Mammary epithelial cell (primary cell): ENCODE data around the gene SMIM13.

Experiments
- CTCF ChIP-seq, 2 donors: IDR thresholded peaks in 1 of 2; conservative IDR thresholded peaks in 1 of 2; 2 replicates each; pipeline ENCODE4 v1.5.1; 2011 to 2012; ENCODE audit warnings: inconsistent platforms in 2 of 2, low read length in 2 of 2, mild to moderate bottlenecking in 2 of 2, control low read depth in 1 of 2, low read depth in 1 of 2; ENCODE audit not compliant: insufficient read depth in 1 of 2; ENCODE audit errors: extremely low read depth in 1 of 2
- EZH2 ChIP-seq: IDR thresholded peaks from 2 replicates; pipeline ENCODE4 v1.6.1; 2012; ENCODE audit warnings: low read length, inconsistent platforms, borderline replicate concordance

- TF ChIP-seq CTCF (conservative IDR thresholded peaks at IDR 0.05 in 1 of 2, IDR thresholded peaks at IDR 0.05 in 1 of 2; ENCODE audit: extremely low read depth in 1 of 2, insufficient read depth in 1 of 2, low read depth in 1 of 2, low read length in 2 of 2) (no peak), EZH2 (no peak)
Observed at GRCh38 chr6:11064836-11065235, 28.8 kb upstream of the SMIM13 start.
